Activated T-cell treated with anti-CD3 and anti-CD28 coated beads, Interleukin-2, amount 50 U/mL, for 48 hours (primary cell): ENCODE results near the gene RAB11A.

Experiments used
- DNase-seq, 2 experiments: peaks; one replicate each; pipeline ENCODE4 v3.0.0-alpha.2; 2020

RAB11A gene

DNA sequence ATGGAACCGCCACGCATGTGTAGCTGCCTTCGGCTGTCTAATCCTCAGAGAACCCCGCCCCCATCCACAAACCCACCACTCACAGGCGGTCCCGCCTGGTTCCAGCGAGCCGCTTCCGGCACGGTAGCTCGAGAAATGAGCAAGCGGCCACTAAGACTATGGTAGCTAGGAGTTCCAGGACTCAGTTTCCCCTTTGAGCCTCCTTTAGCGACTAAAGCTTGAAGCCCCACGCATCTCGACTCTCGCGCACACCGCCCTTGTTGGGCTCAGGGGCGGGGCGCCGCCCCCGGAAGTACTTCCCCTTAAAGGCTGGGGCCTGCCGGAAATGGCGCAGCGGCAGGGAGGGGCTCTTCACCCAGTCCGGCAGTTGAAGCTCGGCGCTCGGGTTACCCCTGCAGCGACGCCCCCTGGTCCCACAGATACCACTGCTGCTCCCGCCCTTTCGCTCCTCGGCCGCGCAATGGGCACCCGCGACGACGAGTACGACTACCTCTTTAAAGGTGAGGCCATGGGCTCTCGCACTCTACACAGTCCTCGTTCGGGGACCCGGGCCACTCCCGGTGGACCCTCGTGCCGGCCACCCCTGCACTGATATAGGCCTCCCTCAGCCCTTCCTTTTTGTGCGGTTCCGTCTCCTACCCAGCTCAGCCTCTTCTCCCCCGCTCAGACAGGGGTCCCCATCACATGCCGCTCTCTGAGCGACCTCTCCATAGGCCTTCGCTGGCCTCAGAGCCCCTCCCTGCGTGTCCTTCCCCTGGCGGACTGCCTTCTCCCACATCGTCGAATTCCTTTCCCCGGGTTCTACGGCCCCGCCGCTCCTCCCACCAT, at the start of gene RAB11A:
Gene RAB11A (plus strand): TSS at position 366 of the 828 bp plus-strand sequence. CDS start 95 bp downstream, at position 461.
- peak; percentile 95 to 96 for DNase-seq

DNA sequence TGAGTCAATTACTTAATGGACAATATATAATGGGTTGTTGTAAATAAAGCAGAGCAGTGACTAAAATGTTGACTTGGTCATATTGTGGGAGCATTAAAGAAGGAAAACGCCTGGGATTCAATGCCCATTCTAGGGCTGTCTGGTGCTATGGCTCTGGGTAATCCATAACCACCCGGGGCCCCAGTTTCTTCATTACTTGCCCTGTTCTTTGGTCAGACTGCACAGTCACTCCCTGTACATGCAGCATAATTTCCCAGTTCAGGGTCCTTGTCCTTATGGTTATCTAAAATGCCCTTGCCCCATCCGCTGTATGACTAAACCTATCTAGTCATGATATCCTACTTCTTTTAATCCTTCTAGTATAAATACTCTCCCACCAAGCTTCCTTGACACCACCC, 49.7 kb upstream of the RAB11A start:
- peak in 1 of 2 experiments; percentile 19 for DNase-seq

DNA sequence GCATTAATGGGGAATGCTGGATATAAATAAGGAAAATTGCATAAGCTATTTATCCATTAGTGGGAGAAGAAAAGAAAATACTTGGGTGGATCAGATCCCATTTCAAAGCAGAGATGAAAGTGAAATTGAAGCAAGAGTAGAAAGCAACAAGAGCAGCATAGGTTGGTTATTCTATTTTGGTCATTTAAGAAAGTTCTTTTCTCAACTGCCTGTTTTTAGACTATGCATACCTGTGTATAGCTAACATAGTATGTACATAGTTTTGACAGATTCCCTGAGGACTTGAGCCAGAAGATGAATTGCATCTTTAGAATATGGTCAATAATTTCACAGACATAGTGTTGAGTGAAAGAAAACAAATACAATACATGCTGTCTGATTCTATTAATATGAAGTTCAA, 48.2 kb upstream of the RAB11A start:
- DNase-seq: no peak

DNA sequence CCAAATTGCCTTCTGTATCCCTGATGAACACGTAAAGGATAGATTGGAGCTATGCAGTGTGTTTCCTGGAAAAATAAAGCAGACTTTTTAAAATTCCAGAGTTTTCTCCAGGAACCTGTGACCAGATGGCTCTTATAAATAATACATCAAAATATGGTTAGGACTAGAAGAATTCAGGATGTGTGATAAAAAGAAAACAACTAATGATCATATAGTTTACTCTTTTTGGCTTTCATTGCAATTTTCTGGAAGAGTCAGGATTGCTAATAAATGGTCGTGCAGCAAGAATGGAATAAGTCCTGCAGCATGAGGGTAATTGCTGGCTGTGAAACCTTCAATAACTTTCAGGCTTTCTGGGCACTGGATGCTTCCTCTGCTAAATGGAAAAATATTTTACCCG, 47.0 kb upstream of the RAB11A start:
- DNase-seq: no peak

DNA sequence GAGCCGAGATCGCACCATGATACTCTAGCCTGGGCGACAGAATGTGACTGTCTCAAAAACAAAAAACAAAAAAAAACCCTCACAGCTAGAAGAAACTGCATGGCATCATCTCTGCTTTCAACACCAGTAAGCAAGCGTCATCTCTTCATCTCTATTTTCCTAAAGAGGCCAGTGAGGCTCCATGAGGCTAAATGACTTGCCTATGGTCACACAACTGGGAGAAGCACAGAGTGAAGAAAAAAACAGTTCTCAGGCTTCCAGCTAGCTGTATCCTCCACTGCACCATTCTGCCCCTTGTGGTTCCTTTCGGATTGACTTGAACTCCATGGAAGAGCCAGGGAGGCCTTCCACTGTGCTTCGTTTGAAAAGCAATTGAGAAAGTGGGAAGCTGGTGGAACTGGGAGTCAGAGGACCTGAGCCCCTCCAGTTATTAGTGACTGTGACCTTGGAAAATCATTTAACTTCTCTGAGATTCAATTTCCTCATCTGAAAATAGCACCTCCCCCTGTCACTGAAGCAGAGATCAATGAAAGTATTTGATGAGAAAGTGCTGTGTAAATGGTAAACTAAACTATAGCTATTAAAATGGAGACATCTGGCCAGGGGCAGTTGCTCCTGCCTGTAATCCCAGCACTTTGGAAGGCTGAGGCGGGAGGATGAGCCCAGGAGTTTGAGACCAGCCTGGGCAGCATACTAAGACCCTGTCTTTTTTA, 45.1 kb upstream of the RAB11A start:
- peak in 1 of 2 experiments; percentile 30 for DNase-seq

DNA sequence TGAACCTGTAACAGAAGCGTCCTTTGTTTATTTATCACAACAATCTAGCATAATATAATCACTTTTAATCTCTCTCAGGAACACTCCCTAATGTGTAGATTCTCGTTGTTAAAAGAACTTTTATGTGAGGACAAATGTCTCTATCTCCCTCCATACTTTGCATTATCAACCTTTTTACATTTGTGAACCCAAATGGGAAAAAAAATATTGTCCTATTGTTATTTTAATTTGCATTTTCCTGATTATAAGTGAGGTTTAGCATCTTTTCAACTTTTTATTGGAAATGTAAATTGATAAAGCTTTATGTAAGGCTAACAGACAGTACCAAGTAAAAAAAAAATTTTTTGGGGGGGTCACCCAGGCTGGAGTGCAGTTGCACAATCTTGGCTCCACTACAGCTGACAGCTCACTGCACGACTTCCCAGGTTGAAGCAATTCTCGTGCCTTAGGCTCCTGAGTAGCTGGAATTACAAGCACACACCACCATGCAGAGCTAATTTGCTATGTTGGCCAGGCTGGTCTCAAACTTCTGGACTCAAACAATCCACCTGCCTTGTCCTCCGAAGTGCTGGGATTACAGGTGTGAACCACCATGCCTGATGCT, 44.2 kb upstream of the RAB11A start:
- peak in 1 of 2 experiments; percentile 11 for DNase-seq

DNA sequence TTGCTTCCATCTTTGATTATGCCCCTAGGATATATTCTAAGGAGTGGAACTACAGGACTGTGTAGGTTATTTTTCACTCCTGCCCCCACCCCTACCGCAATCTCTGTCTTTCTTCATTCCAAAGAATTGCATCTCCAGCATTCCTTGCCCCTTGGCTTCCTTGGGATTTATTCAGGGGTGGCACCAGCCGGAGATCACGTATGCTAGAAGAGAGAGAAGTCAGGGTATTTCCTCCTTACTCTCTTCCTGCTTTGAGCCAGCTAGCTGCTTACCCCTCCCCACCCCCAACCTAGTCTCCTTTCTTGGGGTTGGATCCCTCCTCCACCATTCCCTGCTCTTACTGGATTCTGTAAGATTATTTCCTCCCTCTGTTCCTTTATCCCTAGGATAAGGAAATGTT, 42.2 kb upstream of the RAB11A start:
- DNase-seq: peak in 1 of 2 experiments; percentile 20

DNA sequence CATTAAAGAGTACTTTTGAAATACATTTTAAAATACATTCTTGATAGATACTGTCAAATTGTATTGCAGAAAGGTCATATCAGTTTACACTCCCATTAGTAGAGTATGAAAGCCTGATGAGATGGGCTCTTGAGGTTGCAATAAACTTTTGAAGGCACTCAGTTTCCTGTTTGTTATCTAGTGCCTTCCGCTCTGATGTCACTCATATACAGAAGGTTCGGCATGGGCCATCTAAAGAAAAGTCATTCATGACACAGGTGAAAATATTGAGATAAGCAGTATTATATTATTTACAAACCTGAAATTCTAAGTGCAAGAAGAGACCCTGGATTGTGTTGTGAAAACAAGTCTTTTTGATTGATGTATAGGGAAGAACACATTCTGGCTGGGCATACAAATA, 40.7 kb upstream of the RAB11A start:
- DNase-seq: peak in 1 of 2 experiments; percentile 13

DNA sequence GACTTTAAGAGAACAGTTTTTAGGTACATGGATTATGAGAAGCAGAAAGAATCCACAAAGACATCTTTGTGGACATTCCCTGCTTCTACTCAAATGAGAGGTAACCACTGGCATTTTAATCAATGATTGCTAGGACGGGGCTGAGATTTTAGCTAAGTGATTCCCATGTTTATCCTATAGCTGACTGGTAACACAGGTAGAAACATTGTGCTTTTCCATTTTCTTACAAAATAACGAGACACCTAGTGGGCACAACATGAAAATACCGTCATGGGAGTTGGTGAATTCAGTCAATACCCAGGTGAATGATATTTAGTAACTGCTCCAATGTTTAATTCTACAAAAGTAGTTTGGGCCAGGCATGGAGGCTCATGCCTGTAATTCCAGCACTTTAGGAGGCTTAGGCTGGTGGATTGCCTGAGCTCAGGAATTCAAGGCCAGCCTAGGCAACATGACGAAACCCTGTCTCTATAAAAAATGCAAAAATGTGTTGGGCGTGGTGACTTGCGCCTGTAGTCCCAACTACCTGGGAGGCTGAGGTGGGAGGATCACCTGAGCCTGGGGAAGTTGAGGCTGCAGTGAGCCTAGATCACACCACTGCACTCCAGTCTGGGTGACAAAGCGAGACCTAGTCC, 40.0 kb upstream of the RAB11A start:
- DNase-seq: peak in 1 of 2 experiments; percentile 15

DNA sequence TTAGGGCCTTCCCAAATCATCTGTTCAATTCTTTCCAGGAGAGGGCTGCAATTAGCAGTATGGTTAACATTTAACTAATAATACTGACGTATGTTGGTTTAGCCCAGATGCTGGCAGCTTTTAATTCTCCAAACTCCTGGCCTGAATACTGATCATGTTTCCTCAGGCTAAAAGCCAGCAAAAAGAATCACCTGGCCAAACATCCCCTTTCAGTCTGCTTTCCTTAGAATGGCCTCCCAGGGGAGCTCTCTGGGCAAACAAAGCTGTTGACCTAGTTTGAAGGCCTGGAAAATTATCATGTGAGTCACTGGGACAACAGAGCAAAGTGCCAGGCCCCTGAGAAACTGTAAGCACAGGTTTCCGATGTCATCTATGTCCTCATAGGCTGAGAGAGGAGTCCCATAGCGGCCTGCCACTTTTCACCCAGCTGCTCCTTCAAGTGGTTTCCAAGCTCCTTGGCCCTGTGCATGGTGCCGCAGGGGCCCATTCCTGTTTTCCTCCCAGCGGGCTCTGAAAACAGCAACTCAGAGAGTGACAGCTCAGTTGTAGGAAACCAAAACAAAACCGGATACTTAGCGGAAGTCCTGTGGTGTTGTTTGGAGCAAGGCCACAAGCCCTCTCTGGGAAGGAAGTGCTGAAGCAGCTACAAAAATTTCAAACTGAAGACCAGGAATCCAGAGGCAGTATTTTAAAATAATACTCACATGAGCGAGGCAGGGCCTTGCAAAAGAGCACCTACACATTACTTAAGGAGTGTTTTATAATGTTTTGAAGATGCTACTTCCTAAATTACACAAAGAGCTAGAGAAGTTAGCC, 36.5 kb upstream of the RAB11A start:
- DNase-seq: peak; percentile 69 to 71

DNA sequence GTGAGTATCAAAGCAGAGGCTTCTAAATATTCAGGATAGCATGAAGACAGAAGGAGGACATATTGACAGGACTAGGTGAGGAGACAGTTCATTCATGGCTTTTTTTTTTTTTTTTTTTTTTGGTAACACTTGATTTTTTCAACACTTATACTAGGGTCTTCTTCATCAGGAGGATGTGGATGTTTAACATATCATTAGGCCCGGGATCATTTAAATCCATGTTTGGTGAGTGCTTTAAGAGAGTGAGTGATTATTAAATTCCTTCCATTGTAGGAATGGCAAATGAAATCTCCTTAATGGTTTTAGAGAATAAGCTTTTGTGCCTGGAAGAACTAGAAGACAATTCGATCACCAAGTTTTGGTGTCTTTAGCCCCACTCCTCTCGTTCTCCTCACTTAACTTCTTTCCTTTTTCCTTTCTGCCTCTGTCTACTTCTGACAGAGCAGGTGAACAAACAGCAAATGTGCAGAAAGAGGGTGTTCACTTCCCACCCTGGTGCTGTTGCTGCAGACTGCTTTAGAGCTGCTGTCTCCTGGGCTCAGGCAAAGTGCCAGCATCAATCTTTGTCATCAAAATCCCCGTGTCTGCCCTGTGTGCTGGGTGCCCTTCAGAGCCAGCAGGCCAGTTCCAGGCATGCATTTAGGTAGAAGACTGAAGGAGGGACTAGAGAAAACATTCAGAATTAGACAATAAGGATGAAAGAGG, 35.6 kb upstream of the RAB11A start:
- peak in 1 of 2 experiments; percentile 44 for DNase-seq

DNA sequence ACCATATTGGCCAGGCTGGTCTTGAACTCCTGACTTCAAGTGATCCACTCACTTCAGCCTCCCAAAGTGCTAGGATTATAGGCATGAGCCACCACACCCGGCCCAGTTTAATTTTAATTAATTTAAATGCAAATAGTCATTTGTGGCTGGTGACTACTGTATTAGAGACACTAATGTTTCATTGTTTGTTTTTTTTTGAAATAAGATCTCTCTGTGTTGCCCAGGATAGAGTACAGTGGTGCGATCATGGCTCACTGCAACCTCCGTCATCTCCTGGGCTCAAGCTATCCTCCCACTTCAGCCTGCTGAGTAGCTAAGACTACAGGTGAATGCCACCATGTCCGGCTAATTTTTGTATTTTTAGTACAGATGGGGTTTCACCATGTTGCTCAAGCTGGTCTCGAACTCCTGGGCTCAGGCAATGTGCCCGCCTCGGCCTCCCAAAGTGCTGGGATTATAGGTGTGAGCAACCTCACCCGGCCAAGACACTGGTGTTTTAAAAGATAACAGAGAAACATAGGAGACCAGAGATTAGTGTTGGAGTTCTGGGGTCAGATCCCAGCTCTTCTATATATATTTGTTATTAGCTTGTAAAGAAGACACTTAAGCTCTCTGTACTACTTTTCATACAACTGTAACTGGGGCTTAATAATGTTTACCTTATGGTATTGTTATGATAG, 34.5 kb upstream of the RAB11A start:
- no peak for DNase-seq

DNA sequence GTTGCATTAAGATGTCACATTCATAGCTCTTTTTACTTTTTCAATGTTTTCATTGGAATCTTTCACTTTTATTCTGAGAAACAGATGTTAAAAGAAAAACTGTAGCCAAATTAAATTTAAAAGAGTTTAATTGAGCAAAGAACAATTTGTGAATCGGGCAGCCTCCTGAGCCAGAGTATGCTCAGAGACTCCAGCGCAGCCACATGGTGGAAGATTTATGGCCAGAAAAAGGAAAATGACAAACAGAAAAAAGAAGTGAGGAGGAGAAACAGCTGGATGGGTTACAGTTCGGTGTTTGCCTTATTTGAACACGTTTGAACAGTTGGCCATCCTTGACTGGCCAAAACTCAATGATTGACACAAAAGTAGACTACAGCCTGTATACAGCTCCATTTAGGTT, 33.8 kb upstream of the RAB11A start:
- DNase-seq: no peak

DNA sequence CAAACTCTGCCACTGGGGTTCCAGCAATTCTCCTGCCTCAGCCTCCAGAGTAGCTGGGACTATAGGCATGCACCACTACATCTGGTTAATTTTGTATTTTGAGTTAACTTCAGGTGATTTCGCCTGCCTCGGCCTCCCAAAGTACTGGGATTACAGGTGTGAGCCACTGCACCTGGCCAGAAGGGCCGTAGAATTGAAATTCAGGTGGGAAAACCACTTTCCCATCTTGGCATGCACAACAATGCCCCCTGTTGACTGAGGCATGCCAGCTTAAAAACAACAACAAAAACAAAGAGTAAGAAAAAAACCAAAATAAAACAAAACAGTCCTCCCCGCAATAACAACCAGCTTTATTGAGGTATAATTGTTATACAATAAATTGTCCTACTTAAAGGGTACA, 32.6 kb upstream of the RAB11A start:
- DNase-seq: no peak

DNA sequence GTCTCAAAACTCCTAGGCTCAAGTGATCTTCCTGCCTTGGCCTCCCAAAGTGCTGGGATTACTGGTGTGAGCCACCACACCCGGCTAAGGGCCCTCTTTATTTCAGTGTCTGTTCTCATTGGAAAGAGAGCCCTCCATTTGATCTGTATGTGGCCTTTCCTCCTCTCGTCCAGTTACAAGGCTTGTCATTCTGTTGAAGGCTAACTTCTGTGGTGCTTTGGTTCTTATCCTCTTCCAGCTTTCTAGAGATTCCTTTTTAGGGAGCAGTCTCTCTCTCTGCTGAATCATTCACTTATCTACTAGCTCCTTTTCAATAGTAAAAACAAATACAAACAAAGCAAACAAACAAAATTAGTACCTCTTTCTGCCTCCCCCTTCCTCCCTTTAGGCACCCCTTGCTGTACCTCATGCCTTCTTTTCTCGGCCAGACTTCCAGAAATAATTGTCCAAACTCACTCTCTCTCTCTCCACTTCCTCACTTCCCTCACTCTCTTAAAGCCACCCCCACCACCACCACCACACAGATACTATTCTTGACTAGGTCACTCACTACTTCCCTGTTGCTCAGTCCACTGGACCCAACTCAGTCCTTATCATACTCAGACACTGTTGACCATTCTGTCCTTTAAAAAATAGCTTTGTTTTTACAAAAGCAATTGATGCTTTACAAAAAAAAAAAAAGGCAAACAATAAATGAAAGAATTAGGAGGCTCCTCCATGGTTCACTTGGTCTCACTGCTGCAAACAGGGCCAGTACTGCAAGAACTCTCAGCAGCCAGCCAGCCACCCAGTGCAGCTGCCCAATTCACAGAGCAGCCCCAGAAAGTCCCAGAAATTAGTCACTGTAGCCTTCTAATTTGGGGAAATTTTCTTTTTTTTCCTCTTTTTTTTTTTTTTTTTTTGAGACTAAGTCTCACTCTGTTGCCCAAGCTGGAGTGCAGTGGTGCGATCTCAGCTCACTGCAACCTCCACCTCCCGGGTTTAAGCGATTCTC, 31.7 kb upstream of the RAB11A start:
- no peak for DNase-seq

DNA sequence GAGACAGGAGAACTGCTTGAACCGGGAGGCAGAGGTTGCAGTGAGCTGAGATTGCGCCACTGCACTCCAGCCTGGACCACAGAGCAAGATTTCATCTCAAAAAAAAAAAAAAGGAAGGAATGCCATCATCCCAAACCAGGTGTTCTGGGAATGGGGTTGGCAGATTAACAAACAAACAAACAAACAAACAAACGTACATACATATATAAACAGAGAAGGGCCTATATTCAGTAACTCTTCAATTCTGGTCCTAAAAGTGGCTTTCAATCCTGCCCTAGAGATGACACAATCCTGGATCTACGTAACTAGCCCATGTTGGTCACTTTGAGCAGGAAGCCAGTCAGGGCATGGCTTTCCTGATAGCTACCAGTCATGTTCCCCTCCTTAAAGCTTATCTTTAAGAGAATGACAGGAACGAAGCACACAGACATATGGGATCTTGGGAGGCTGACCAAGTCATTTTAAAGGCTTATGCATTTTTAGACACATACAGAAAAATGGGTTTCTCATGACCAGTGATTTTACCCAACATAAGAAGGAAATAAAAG, 29.9 kb upstream of the RAB11A start:
- DNase-seq: no peak

DNA sequence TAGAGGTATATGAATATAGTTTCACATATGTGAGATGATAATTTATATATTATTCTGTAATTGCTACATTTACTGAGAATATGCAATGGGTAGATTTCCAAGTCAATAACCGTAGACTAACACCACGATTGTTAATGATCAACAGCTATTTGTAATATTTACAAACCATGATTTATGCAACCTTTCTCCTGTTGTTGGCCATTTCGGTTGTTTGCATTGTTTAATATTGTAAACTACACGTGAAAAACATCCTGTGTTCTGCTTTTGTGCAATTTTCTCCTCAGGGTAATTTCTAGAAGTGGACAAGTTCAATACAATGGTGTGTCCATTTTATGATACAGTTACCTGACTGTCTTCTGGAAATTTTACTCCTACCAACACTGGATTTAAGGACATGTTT, 29.3 kb upstream of the RAB11A start:
- DNase-seq: no peak

DNA sequence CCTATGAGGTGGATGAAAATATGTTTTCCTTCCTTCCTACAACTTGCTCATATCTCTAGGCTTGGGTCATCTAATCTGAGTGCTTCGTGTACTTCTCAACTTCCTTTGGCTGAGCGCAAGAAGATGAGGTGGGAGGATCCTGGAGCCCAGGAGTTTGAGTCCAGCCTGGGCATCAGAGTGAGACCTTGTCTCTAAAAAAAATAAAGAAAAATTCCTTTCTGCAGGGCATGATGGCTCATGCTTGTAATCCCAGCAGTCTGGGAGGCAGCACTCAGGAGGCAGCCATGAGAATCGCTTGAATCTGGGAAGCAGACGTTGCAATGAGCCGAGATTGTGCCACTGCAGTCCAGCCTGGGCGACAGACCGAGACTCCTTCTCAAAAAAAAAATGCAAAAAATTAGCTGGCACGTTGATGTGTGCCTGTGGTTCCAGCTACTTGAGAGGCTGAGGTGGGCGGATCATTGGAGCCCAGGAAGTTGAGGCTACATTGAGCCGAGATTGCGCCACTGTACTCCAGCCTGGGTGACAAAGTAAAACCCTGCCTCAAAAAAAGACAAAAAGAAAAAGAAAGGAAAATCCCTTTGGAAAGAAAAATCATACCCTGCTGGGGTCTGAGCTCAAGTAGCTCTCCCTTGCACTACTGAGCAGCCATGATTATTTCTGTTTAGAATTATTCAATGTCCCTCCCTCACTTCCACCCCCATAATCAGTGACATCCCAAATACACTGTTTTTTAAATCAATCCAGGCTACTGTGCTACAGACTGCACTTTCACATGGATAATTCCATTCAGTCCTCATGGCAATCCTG, 28.0 kb upstream of the RAB11A start:
- DNase-seq: no peak
